GM18907 (cell line): ENCODE data around the gene FGFR1OP2.
"Not testable (repeated sequence)": the region's sequence is repeated elsewhere in the genome, so short reads cannot be mapped to it uniquely, and the experiment has no call there.

ENCODE experiments used
- ATAC-seq: cut with Tn5 transposase; IDR thresholded peaks from one replicate; pipeline ENCODE4 v1.9.1; 2021; ENCODE audit warnings: mild to moderate bottlenecking, moderate library complexity; ENCODE audit not compliant: unreplicated experiment

FGFR1OP2 gene

GRCh38 chr12:26937863-26938700, at the start of gene FGFR1OP2, which contains the start of gene INTS13:
Gene FGFR1OP2 (plus strand): TSS chr12:26938470. CDS start chr12:26954159, 15,689 bp downstream.
Gene INTS13 (minus strand): TSS chr12:26937981. CDS start chr12:26936803, 1,178 bp downstream.
- ATAC-seq = peak; percentile 87

DNA sequence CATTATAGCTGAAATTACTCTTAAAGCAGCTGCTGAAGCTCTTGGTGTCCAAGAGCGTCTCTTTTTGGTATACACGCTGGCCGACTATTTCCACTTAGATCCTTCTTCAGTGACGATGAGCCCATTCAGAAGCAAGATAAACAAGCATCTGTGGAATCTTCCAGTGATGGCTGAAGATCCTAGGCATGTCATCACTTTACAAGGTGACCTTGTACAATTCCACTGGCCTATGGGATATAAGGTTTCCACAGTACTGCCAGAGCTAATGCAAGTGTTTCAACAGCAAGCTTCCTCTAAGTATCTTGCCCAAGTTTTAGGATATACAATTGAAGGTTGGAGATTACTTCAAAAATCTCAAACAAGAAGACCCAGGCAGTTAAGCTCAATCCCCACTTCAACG, 47.5 kb upstream of the FGFR1OP2 start:
- no peak for ATAC-seq

DNA sequence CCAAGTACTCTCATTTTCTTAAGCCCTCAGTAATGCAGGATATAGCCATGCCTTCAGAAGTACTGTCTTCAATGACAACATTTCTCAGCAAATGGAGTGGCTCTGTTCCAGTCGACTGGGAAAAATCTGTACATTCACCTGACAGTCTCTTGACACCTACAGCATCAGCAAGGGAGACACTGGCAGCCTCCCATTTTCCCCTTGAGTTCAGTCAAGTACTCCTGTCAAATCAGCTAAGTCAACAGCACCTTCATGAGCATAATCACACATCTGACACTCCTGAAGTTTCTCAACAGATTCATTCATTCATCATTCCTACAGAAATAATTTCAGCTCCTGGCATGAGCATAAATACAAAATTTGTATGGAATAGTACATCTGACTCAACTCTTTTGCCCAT, 46.6 kb upstream of the FGFR1OP2 start:
- no peak for ATAC-seq

- ATAC-seq = no peak
Measured at GRCh38 chr12:26895672-26896071, 42.6 kb upstream of the FGFR1OP2 start.

- no peak for ATAC-seq
Measured at GRCh38 chr12:26896913-26897312, 41.4 kb upstream of the FGFR1OP2 start.

GRCh38 chr12:26903396-26903795, 34.9 kb upstream of the FGFR1OP2 start:
- ATAC-seq = not testable (repeated sequence)

GRCh38 chr12:26906024-26906423, 32.2 kb upstream of the FGFR1OP2 start:
- no peak for ATAC-seq

DNA sequence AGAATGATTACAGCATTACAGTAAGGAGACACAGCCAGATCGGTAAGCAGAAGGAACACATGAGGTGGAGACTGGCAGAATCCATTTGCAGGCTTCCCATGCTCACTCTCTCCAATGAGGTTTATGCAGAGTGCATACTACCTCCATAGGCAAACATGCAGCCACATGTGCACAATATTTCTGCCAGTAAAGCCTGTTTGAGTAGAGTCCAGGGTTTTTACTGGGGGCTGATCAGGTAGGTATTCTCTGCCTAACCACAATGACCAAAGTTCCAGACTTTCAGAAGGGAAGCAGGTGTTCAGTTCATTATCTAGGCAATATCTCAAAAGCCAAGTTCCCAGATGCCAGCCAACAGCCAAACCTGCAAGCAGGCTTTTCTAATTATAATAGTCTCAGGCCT, 31.6 kb upstream of the FGFR1OP2 start:
- ATAC-seq = no peak

DNA sequence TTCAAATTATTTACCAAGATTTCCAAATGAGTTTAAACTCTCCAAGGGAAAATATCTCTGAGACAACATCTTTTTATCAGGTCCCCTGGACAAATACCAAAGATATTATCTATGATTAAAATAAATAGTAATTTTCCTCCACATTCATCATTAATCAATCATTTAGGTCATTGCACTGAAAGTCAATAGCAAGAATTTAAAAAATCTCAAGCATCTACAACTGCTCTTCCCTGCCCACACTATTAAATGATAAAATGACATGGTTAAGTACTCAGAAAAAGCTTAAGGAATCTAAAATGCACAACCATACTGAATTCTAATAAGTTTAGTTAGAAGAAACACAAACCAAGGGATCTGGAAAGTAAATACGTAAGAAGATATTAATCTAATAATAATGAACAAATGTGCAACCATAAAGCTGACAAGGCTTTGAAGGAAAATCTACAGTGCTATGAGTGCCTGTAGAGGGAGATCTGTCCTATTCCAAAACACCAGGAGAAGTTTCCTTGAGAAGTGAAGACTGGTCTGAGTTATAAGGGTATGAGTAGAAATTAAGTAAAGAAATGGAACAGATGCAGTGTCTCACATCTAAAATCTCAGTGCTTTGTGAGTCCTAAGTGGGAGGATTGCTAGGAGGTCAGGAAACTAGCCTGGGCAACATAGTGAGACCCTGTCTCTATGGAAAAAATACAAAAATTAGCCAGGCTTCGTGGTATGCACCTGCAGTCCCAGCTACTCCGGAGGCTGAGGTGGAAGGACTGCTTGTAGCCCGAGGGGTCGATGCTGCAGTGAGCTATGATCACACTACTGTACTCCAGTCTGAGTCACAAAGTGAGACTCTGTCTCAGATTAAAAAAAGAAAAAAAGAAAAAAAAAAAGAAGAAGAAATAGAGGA, 19.7 kb upstream of the FGFR1OP2 start:
- ATAC-seq = no peak

- ATAC-seq = no peak
Measured at GRCh38 chr12:26919216-26919555, 19.1 kb upstream of the FGFR1OP2 start.

- no peak for ATAC-seq
Measured at GRCh38 chr12:26921886-26922285, 16.4 kb upstream of the FGFR1OP2 start.

GRCh38 chr12:26928661-26929060, 9.6 kb upstream of the FGFR1OP2 start:
- ATAC-seq = no peak

- ATAC-seq = no peak
Measured at GRCh38 chr12:26929590-26929989, 8.7 kb upstream of the FGFR1OP2 start.

- no peak for ATAC-seq
Measured at GRCh38 chr12:26935636-26936378, 2.5 kb upstream of the FGFR1OP2 start.

GRCh38 chr12:26936559-26937442, 1.5 kb upstream of the FGFR1OP2 start:
- no peak for ATAC-seq

DNA sequence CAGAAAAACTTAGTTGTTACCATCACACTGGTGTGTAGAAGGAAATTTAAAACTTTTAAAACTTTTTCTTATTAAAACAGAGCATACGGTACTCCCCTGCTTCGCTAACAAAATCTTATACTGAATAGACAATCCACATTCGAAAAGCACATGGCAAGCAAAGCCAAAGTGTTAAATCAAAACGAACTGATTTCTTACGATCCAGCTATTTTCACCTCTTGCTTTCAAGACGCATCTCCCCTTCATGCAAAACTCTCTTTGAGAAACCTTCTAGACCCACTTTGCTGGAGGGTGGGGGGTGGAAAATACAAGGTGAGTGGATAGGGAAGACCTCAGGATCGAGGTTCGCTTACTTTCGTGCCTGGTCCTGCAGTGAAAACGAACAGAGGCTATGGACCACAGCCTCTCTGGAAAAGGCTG, 817 bp upstream of the FGFR1OP2 start:
- ATAC-seq = no peak

- ATAC-seq = peak; percentile 24
Measured at GRCh38 chr12:26938701-26939062, 412 bp downstream of the FGFR1OP2 start.

DNA sequence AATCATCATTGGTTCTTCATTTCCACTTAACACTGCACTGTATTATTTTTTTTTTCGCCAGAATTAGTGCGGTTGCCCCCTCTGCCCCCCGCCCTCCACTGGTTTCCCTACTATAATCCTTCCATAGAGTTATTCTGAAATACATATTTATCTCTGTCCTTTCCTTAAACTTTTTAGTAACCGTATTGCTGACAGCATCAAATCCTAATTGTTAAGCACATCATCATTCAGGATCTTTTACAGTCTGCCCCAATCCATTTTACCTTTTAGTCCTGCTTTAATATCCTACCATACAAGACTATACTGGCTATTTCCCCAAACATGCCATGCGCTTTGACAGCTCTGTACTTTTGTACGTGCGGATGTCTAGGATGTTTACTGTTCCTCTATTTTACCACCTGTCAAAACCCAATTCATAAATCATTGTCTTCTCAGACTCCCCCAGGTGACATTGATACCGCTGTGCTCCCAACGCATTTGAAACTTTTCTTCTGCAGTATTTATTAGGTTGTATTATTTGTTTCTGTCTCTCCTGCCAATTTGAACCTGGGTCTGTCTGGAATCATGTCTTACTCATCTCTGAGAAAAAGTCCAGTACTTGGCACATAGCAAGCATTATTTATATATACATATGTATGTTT, 1.0 kb downstream of the FGFR1OP2 start:
- no peak for ATAC-seq

- ATAC-seq = no peak
Measured at GRCh38 chr12:26939953-26940352, 1.7 kb downstream of the FGFR1OP2 start.
